ENCODE results near the gene SLC5A1.

SLC5A1 gene

DNA sequence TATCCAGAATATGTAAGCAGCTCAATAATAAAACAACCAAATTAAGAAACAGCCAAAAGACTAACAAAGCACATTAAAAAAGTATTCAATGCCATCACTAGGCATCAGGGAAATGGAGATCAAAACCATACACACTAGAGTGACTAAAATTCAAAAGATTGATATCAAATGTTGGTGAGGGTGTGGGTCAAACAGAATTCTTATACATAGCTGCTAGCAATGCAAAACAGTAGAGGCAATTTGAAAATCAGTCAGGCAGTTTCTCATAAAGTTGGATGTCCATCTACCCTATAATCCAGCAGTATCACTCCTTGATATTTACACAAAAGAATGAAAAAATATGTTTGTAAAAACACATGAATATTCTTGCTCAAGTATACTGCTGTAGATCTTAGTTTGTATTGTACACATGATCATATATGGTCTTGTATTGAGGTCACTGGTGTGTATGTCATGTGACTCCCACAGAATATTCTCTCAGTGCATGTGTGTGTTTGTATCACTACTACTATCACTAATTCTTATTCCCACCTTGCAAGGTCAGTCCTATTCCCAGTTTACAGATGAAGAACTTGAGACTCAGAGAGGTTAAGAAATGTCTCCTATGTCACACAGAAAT, 54.9 kb downstream of the SLC5A1 start:
- TF ChIP-seq, protein P1, sequence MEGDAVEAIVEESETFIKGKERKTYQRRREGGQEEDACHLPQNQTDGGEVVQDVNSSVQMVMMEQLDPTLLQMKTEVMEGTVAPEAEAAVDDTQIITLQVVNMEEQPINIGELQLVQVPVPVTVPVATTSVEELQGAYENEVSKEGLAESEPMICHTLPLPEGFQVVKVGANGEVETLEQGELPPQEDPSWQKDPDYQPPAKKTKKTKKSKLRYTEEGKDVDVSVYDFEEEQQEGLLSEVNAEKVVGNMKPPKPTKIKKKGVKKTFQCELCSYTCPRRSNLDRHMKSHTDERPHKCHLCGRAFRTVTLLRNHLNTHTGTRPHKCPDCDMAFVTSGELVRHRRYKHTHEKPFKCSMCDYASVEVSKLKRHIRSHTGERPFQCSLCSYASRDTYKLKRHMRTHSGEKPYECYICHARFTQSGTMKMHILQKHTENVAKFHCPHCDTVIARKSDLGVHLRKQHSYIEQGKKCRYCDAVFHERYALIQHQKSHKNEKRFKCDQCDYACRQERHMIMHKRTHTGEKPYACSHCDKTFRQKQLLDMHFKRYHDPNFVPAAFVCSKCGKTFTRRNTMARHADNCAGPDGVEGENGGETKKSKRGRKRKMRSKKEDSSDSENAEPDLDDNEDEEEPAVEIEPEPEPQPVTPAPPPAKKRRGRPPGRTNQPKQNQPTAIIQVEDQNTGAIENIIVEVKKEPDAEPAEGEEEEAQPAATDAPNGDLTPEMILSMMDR (IDR thresholded peaks at IDR 0.05; ENCODE audit: insufficient read depth, low read length, poor library complexity, severe bottlenecking) = no peak
- no peak for TF ChIP-seq EZH2phosphoT487 (conservative IDR thresholded peaks at IDR 0.05; ENCODE audit: low read length)
- H4K20me1 ChIP-seq (ENCODE audit: low read depth, low read length) = no peaks in the 10 kb centered on the region
- no peak overlapping the region for H3K9ac ChIP-seq (ENCODE audit: low read length)

DNA sequence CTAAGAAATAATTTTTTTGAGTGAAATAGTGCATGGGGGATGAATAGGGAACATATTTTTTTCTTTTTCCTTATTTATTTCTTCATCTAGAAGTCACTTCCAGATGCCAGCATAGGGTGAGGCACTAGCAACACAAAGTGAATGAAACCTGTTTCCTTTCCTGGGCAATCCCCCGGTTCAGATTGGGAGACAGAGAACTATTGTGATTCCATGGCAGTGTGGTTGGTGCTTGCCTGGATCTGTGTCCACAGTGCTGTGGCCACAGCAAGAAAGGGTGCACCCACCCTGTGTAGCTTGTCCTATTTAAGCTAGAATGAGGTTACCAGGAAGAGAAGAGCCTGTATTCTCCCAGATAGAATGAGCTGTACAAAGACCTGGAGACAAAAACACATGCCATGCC, 57.6 kb downstream of the SLC5A1 start:
- Histone ChIP-seq H3F3A (ENCODE audit: insufficient read depth) (no peaks in the 10 kb centered on the region), H3K27ac (ENCODE audit: low read depth, low read length) (no peak overlapping the region), H3K4me3 (ENCODE audit: insufficient read depth, low read length, poor library complexity, severe bottlenecking) (no peak overlapping the region), H3K27me3 (ENCODE audit: low read length) (no peaks in the 10 kb centered on the region), H3K9me2 (replicated peaks; ENCODE audit: insufficient read depth, low read length) (no peaks in the 10 kb centered on the region), H3K9me3 (ENCODE audit: insufficient read depth, low read length) (no peaks in the 10 kb centered on the region), H4K20me1 (ENCODE audit: low read depth, low read length) (no peaks in the 10 kb centered on the region), H3K36me3 (ENCODE audit: low read length) (no peaks in the 10 kb centered on the region), H2AFZ (ENCODE audit: low read depth, low read length, severe bottlenecking) (no peak overlapping the region), H3K79me2 (ENCODE audit: insufficient read depth, low read length) (no peaks in the 10 kb centered on the region), H3K9ac (ENCODE audit: low read length) (no peak overlapping the region), H3K4me2 (ENCODE audit: low read depth, low read length, poor library complexity, severe bottlenecking) (no peak overlapping the region)
- TF ChIP-seq, protein P1 (IDR thresholded peaks at IDR 0.05; ENCODE audit: insufficient read depth, low read length, poor library complexity, severe bottlenecking) = no peak

More for the DNA sequence above, 54.9 kb downstream of the SLC5A1 start:
- Histone ChIP-seq H3F3A (ENCODE audit: insufficient read depth) (no peaks in the 10 kb centered on the region), H3K4me2 (ENCODE audit: low read depth, low read length, poor library complexity, severe bottlenecking) (no peak overlapping the region), H3K79me2 (ENCODE audit: insufficient read depth, low read length) (no peaks in the 10 kb centered on the region), H3K9me3 (ENCODE audit: insufficient read depth, low read length) (no peaks in the 10 kb centered on the region), H3K36me3 (ENCODE audit: low read length) (no peaks in the 10 kb centered on the region), H3K4me3 (ENCODE audit: insufficient read depth, low read length, poor library complexity, severe bottlenecking) (no peak overlapping the region), H3K27me3 (ENCODE audit: low read length) (no peaks in the 10 kb centered on the region), H3K27ac (ENCODE audit: low read depth, low read length) (no peak overlapping the region), H2AFZ (ENCODE audit: low read depth, low read length, severe bottlenecking) (no peak overlapping the region), H3K9me2 (replicated peaks; ENCODE audit: insufficient read depth, low read length) (no peaks in the 10 kb centered on the region)

DNA sequence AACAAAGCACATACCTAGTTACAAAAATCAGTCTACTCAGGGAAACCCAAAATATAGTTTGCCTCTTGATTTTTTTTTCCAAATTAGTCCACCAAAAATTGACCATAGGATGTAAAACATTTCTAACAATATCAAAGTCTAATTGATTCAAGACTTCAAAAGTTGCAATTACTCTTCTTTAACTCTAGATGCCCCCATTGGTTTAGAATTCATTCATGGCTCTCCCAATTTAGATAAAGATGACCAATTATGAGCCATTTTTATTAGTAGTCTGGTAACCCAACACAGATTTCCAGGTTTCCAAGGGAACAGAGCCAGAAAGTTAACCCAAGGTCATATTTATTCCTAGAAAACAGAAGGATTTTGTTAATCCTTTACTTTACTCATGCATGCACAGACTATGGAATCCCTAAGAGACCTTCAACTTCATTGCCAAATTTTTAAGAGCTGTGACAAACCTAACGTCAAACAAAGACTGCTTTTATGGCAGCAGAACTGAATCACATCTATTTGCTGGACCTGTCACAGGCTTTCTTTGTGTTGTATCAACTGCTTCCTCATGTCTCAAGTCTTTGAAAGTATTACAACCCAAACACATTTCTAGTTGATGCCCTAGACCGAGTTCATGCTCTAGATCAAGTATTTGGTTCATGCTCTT, 60.7 kb downstream of the SLC5A1 start:
- Histone ChIP-seq H3F3A (ENCODE audit: insufficient read depth) (no peaks in the 10 kb centered on the region), H3K36me3 (ENCODE audit: low read length) (no peaks in the 10 kb centered on the region), H3K4me2 (ENCODE audit: low read depth, low read length, poor library complexity, severe bottlenecking) (no peak overlapping the region), H3K9me3 (ENCODE audit: insufficient read depth, low read length) (no peaks in the 10 kb centered on the region), H3K9me2 (replicated peaks; ENCODE audit: insufficient read depth, low read length) (no peaks in the 10 kb centered on the region), H4K20me1 (ENCODE audit: low read depth, low read length) (no peaks in the 10 kb centered on the region), H3K27me3 (ENCODE audit: low read length) (no peaks in the 10 kb centered on the region), H3K27ac (ENCODE audit: low read depth, low read length) (no peak overlapping the region), H3K9ac (ENCODE audit: low read length) (no peak overlapping the region), H2AFZ (ENCODE audit: low read depth, low read length, severe bottlenecking) (no peak overlapping the region), H3K79me2 (ENCODE audit: insufficient read depth, low read length) (no peaks in the 10 kb centered on the region), H3K4me3 (ENCODE audit: insufficient read depth, low read length, poor library complexity, severe bottlenecking) (no peak overlapping the region)
- no peak for TF ChIP-seq EZH2phosphoT487 (conservative IDR thresholded peaks at IDR 0.05; ENCODE audit: low read length)
- TF ChIP-seq, protein P1 (IDR thresholded peaks at IDR 0.05; ENCODE audit: insufficient read depth, low read length, poor library complexity, severe bottlenecking) = no peak

Measured in SU-DHL-6 (cell line).